BJ (cell line): ENCODE data around the gene CCDC88C. TPM values are rescaled to one million over a fixed set of nuclear protein-coding genes. Genes with fewer than 3 reads are reported as not detected.

Experiments used
- CTCF ChIA-PET: fragments of 350-600 bp; formaldehyde crosslinking; extraction: SDS; loops from one replicate; lab custom pipeline; 2021; ENCODE audit warnings: antibody characterized with exemption, inconsistent platforms; lab: Yijun Ruan, JAX
- POLR2A ChIA-PET: fragments of 300-600 bp; sonication (Branson Sonifier 250); formaldehyde crosslinking; extraction: SDS; loops from one replicate; lab custom pipeline; 2021; ENCODE audit warnings: antibody characterized with exemption; lab: Charles Lee
- DNase-seq: peaks from one replicate; pipeline ENCODE4 v3.0.0-alpha.2; 2011; ENCODE audit warnings: low read depth
- H3K27me3 ChIP-seq: 2 replicates; pipeline ENCODE4 v1.6.0; 2011; ENCODE audit warnings: low read length; ENCODE audit not compliant: control insufficient read depth, insufficient read depth
- H3K36me3 ChIP-seq: 2 replicates; pipeline ENCODE4 v1.5.1; 2011; ENCODE audit warnings: low read length; ENCODE audit not compliant: control insufficient read depth, insufficient read depth
- H3K4me3 ChIP-seq: 2 replicates; pipeline ENCODE4 v1.5.1; 2011; ENCODE audit warnings: low read depth, mild to moderate bottlenecking, control low read depth, low read length
- CTCF ChIP-seq: IDR thresholded peaks from 2 replicates; pipeline ENCODE4 v1.5.1; 2011; ENCODE audit warnings: low read depth, mild to moderate bottlenecking, control low read depth, inconsistent platforms, low read length, moderate library complexity; ENCODE audit not compliant: insufficient read depth
- polyA plus RNA-seq: library from polyadenylated mRNA; depleted of rRNA; stranded (reverse); fragments of >200 nt; gene quantifications from 2 replicates; pipeline ENCODE4 v1.2.3, GENCODE V29; 2011

The CCDC88C gene
- polyA plus RNA-seq, 1 experiment = not detected

GRCh38 chr14:91346838-91347173 is 70.8 kb downstream of the CCDC88C start:
- ChIA-PET POLR2A (no interaction called here), CTCF (no interaction called here)
- peaks cover 2% of the 10 kb centered on the region for H3K27me3 ChIP-seq
- H3K4me3 ChIP-seq = no peak overlapping the region
- DNase-seq = no peak
- no peak for TF ChIP-seq CTCF
- H3K36me3 ChIP-seq = no peaks in the 10 kb centered on the region

- no peak overlapping the region for H3K4me3 ChIP-seq
- TF ChIP-seq CTCF = no peak
- no peaks in the 10 kb centered on the region for H3K36me3 ChIP-seq
- ChIA-PET POLR2A (no interaction called here), CTCF (no interaction called here)
- DNase-seq = no peak
- H3K27me3 ChIP-seq = no peaks in the 10 kb centered on the region; the same call in 1 of the 2 replicates
These were observed 73.5 kb downstream of the CCDC88C start for GRCh38 chr14:91344096-91344495.

GRCh38 chr14:91343051-91343450 is 74.6 kb downstream of the CCDC88C start:
- peaks cover under 1% of the 10 kb centered on the region; the same call in 1 of the 2 replicates for H3K27me3 ChIP-seq
- no peak overlapping the region for H3K4me3 ChIP-seq
- H3K36me3 ChIP-seq = no peaks in the 10 kb centered on the region
- TF ChIP-seq CTCF = no peak
- ChIA-PET CTCF (interaction anchor here (0.7 to 3.5 kb wide), 2 partner anchors 19 to 166 kb away, joined by 3 to 14 read pairs; no protein-coding TSS in a partner anchor), POLR2A (no interaction called here)
- DNase-seq = no peak

- no peak for DNase-seq
- no peak overlapping the region for H3K4me3 ChIP-seq
- peaks cover 1% of the 10 kb centered on the region; the same call in 1 of the 2 replicates for H3K27me3 ChIP-seq
- POLR2A ChIA-PET = no interaction called here
- CTCF ChIA-PET = interaction anchor here (1.4 to 3.5 kb wide), 2 partner anchors 18 to 21 kb away, joined by 3 to 14 read pairs; no protein-coding TSS in a partner anchor
- TF ChIP-seq CTCF = no peak
- H3K36me3 ChIP-seq = no peaks in the 10 kb centered on the region
These were observed 75.3 kb downstream of the CCDC88C start for GRCh38 chr14:91342206-91342760.

- POLR2A ChIA-PET = no interaction called here
These were observed 75.9 kb downstream of the CCDC88C start for GRCh38 chr14:91341751-91342154.

More at GRCh38 chr14:91341751-91342154, 75.9 kb downstream of the CCDC88C start:
- Histone ChIP-seq H3K36me3 (no peaks in the 10 kb centered on the region), H3K4me3 (no peak overlapping the region), H3K27me3 (peaks cover 1% of the 10 kb centered on the region; the same call in 1 of the 2 replicates)
- CTCF ChIA-PET = interaction anchor here (1.4 to 3.5 kb wide), 3 partner anchors 18 to 76 kb away, joined by 3 to 14 read pairs (median 4); partner anchors contain the start of gene CCDC88C
- TF ChIP-seq CTCF = no peak
- DNase-seq = no peak
